Common myeloid progenitor, CD34-positive (primary cell): ENCODE results near the gene GRID2.

Experiments used
- CTCF ChIA-PET: fragments of 350-600 bp; sonication (Branson Sonifier 250); formaldehyde crosslinking; loops from one replicate; lab custom pipeline; 2021; ENCODE audit warnings: antibody characterized with exemption; lab: Charles Lee
- POLR2A ChIA-PET: fragments of 350-600 bp; sonication (Branson Sonifier 250); formaldehyde crosslinking; loops from one replicate; lab custom pipeline; 2021; ENCODE audit warnings: antibody characterized with exemption; lab: Charles Lee
- DNase-seq, 3 donors: peaks; one replicate each; pipeline versions ENCODE4 v3.0.0 to v3.0.0-alpha.2; 2013
- H3K27ac ChIP-seq, 2 experiments: 1 replicate in 1 of 2; 2 replicates in 1 of 2; pipeline ENCODE4 v1.7.0; 2013; ENCODE audit warnings: inconsistent platforms in 2 of 2, low read length in 2 of 2, mild to moderate bottlenecking in 2 of 2, low read depth in 1 of 2, moderate library complexity in 1 of 2; ENCODE audit not compliant: severe bottlenecking in 2 of 2, insufficient read depth in 1 of 2, poor library complexity in 1 of 2
- H3K27me3 ChIP-seq, 5 experiments: replicated peaks in 2 of 5; 1 replicate in 3 of 5; 2 replicates in 2 of 5; pipeline versions ENCODE4 v1.6.1 to v1.7.0; 2013; ENCODE audit warnings: low read length in 4 of 5, mild to moderate bottlenecking in 2 of 5, moderate library complexity in 2 of 5, inconsistent platforms in 1 of 5; ENCODE audit not compliant: insufficient read depth in 5 of 5, control insufficient read depth in 4 of 5
- H3K36me3 ChIP-seq, 4 experiments: 1 replicate in 2 of 4; 2 replicates in 2 of 4; pipeline versions ENCODE4 v1.6.1 to v1.7.0; 2013; ENCODE audit warnings: low read length in 3 of 4, control low read depth in 1 of 4, mild to moderate bottlenecking in 1 of 4; ENCODE audit not compliant: control insufficient read depth in 4 of 4, insufficient read depth in 4 of 4
- H3K4me1 ChIP-seq, 4 experiments: 1 replicate in 3 of 4; 2 replicates in 1 of 4; pipeline versions ENCODE4 v1.6.1 to v1.7.1; 2013; ENCODE audit warnings: low read length in 3 of 4, mild to moderate bottlenecking in 3 of 4, control low read depth in 1 of 4, inconsistent platforms in 1 of 4, moderate library complexity in 1 of 4; ENCODE audit not compliant: control insufficient read depth in 4 of 4, insufficient read depth in 4 of 4; ENCODE audit errors: control extremely low read depth in 1 of 4
- H3K4me3 ChIP-seq, 7 experiments: 1 replicate in 4 of 7; 2 replicates in 3 of 7; pipeline versions ENCODE4 v1.5.1 to v1.7.0; 2013; ENCODE audit warnings: mild to moderate bottlenecking in 7 of 7, low read length in 6 of 7, moderate library complexity in 6 of 7, inconsistent platforms in 2 of 7, low read depth in 2 of 7, control low read depth in 1 of 7; ENCODE audit not compliant: insufficient read depth in 4 of 7, control insufficient read depth in 1 of 7; ENCODE audit errors: extremely low read depth in 1 of 7
- H3K9me3 ChIP-seq, 5 experiments: 1 replicate in 4 of 5; 2 replicates in 1 of 5; pipeline versions ENCODE4 v1.6.1 to v1.7.1; 2013; ENCODE audit warnings: low read length in 4 of 5, mild to moderate bottlenecking in 2 of 5, inconsistent platforms in 1 of 5, low read depth in 1 of 5, moderate library complexity in 1 of 5; ENCODE audit not compliant: control insufficient read depth in 4 of 5, insufficient read depth in 2 of 5; ENCODE audit errors: control extremely low read depth in 1 of 5
- WGBS: methylation state at CpG from one replicate; pipeline ENCODE4 v1.1.5; 2013; ENCODE audit not compliant: insufficient coverage; 5-methylcytosine and 5-hydroxymethylcytosine counted together

GRID2 gene

GRCh38 chr4:93777081-93777460, 1473.3 kb downstream of the GRID2 start:
- H3K9me3 ChIP-seq: no peaks in the 10 kb centered on the region

DNA sequence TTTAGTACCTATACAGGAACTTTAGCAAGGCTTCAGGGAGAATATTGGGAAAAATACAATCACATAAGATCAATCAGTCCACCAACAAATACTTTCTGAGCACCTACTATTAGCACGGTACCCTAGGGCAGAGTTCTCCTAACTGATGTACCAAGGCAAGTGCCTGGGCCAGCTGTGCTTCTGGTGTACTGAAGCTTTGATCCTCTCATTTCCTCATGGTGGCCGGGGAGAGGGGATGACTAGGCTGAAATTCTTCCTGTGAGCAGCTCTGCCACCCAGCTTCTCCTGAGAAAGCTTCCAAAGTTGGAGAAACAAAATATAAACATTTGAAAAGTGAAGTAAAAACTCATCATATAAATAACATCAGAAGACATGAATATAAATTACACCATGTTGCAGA, 1475.5 kb downstream of the GRID2 start:
- ChIA-PET CTCF (no interaction called here), POLR2A (no interaction called here)
- Histone ChIP-seq H3K9me3 (no peaks in the 10 kb centered on the region), H3K27ac (no peak overlapping the region), H3K4me1 (no peaks in the 10 kb centered on the region), H3K27me3 (no peaks in the 10 kb centered on the region), H3K4me3 (no peak overlapping the region), H3K36me3 (no peaks in the 10 kb centered on the region)
- 0% methylated on average over 1 of the region's 2 CpGs for WGBS
- peak in 1 of 3 donors; percentile 18 for DNase-seq

More at GRCh38 chr4:93777081-93777460, 1473.3 kb downstream of the GRID2 start:
- H3K36me3 ChIP-seq: no peaks in the 10 kb centered on the region
- H3K4me3 ChIP-seq: no peak overlapping the region
- WGBS: no CpG with 5 or more reads among the region's 1 CpG
- H3K27ac ChIP-seq: no peak overlapping the region
- ChIA-PET POLR2A (no interaction called here), CTCF (interaction anchor here (1.1 to 1.3 kb wide), 2 partner anchors 12 to 395 kb away, joined by 3 read pairs; no protein-coding TSS in a partner anchor)
- no peaks in the 10 kb centered on the region for H3K27me3 ChIP-seq
- H3K4me1 ChIP-seq: no peaks in the 10 kb centered on the region
- no peak for DNase-seq

- H3K4me1 ChIP-seq: no peaks in the 10 kb centered on the region
- no peaks in the 10 kb centered on the region for H3K36me3 ChIP-seq
- ChIA-PET CTCF (no interaction called here), POLR2A (no interaction called here)
- no peaks in the 10 kb centered on the region for H3K9me3 ChIP-seq
- no peak overlapping the region for H3K4me3 ChIP-seq
- H3K27ac ChIP-seq: no peak overlapping the region
- no peaks in the 10 kb centered on the region for H3K27me3 ChIP-seq
- DNase-seq: no peak
- 100% methylated on average over 5 of the region's 5 CpGs for WGBS
Observed at GRCh38 chr4:93780080-93780479, 1476.3 kb downstream of the GRID2 start.

DNA sequence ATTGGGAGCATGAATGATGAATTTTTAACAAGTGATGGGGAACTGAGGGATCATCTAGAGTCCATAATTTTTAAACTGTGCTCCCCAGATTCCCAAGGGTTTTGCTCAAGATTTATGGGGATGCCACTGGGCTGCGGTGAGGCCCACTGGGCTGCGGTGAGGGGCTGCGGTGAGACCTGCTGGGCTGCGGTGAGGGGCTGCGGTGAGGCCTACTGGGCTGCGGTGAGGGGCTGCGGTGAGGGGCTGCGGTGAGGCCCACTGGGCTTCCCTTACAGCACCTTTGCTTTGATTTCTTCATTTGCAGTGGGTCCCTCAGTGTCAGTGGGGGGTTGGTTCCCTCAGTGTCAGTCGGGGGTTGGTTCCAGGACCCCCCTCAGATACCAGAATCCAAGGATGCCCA, 1477.4 kb downstream of the GRID2 start:
- POLR2A ChIA-PET: no interaction called here
- Histone ChIP-seq H3K9me3 (no peaks in the 10 kb centered on the region), H3K4me1 (no peaks in the 10 kb centered on the region), H3K27ac (no peak overlapping the region), H3K27me3 (peaks cover 0 to 2% (median 0%) of the 10 kb centered on the region in 5 experiments), H3K36me3 (no peaks in the 10 kb centered on the region), H3K4me3 (no peak overlapping the region)
- DNase-seq: no peak
- WGBS: 100% methylated on average over 7 of the region's 9 CpGs
- CTCF ChIA-PET: no interaction called here

- no peak overlapping the region for H3K27ac ChIP-seq
- 86% methylated on average over 2 of the region's 2 CpGs for WGBS
- CTCF ChIA-PET: interaction anchor here (0.6 to 1.3 kb wide), 3 partner anchors 9 to 103 kb away, joined by 3 read pairs; no protein-coding TSS in a partner anchor
- no peak for DNase-seq
- no peaks in the 10 kb centered on the region for H3K36me3 ChIP-seq
- H3K4me3 ChIP-seq: no peak overlapping the region
- POLR2A ChIA-PET: no interaction called here
- H3K27me3 ChIP-seq: peaks cover 0 to 2% (median 0%) of the 10 kb centered on the region in 5 experiments
- H3K9me3 ChIP-seq: no peaks in the 10 kb centered on the region
- H3K4me1 ChIP-seq: no peaks in the 10 kb centered on the region
Observed at GRCh38 chr4:93786149-93786548, 1482.4 kb downstream of the GRID2 start.

- DNase-seq: peak; percentile 12 to 46 (median 45)
- H3K4me1 ChIP-seq: no peaks in the 10 kb centered on the region
- peaks cover 0 to 2% (median 0%) of the 10 kb centered on the region in 5 experiments for H3K27me3 ChIP-seq
- H3K9me3 ChIP-seq: no peaks in the 10 kb centered on the region
- H3K36me3 ChIP-seq: no peaks in the 10 kb centered on the region
- ChIA-PET CTCF (interaction anchor here (0.6 kb wide), 1 partner anchor 438 kb away, joined by 3 read pairs; no protein-coding TSS in a partner anchor), POLR2A (no interaction called here)
- no peak overlapping the region for H3K4me3 ChIP-seq
- H3K27ac ChIP-seq: no peak overlapping the region
- WGBS: no CpG with 5 or more reads among the region's 1 CpG
Observed at GRCh38 chr4:93788712-93789111, 1484.9 kb downstream of the GRID2 start.

DNA sequence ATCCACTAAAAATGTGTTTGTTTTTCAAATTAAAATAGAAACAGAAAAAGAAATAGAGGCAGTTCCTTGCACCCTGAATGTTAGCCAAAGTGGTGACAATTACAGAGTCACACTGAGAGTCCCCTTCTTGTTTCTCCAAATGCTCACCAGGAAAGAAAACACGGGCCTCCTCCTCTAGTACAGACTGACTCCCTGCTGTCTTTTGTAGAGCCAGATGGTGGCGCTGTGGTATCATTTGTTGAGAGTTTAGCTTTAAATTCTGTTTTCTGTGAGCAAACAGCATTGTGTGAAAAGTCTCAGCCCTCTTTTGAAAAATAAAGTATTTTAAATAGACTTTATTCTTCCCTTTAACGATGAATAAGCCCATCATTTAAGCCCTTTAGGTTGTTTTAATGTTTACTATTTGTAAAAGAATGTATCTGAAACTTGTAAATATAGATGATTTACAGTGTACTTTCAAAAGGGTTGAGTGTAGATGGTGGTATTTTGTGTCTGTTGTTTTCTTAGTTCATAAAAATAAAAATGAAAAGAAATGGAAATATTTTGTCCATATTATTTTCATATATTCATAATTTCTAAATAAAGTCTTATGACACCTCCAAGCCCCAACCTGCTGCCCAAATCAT, 1487.9 kb downstream of the GRID2 start:
- CTCF ChIA-PET: interaction anchor here (0.8 to 1.1 kb wide), 3 partner anchors 334 to 1301 kb away, joined by 3 to 6 read pairs (median 3); no protein-coding TSS in a partner anchor
- no CpG with 5 or more reads among the region's 3 CpGs for WGBS
- peak; percentile 51 to 75 (median 70) for DNase-seq
- POLR2A ChIA-PET: no interaction called here
- Histone ChIP-seq H3K9me3 (no peaks in the 10 kb centered on the region), H3K27me3 (peaks cover 0 to 7% (median 2%) of the 10 kb centered on the region in 5 experiments), H3K4me3 (no peak overlapping the region), H3K27ac (no peak overlapping the region), H3K36me3 (no peaks in the 10 kb centered on the region), H3K4me1 (no peaks in the 10 kb centered on the region)
